ENCODE results near the gene FLT4.

DNA sequence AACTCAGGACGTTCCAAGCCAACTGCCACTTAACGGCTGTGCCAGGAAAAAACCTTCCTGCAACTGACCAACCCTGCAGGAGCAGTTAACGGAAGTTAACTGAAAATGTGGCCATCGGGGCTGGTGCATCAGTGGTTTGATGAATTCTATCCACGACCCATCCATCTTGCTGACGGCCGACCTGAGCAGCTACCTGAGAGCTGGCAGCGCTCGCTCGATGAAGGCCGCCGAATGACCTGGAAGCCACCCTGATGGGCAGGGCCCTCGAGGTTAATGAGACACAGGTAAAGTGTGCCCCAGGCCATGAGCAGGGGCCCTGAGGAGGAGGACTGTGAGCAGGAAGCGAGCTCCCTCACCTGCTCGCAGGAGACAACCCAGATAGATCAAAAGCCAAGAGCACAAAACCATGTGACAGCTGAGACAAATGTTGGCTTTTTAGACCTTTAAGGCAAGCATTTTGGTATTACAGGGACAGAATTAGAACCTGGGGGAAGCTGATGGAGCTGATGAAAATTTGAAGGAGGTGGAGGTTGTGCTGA, 35.3 kb upstream of the FLT4 start:
- TF ChIP-seq, protein P1, sequence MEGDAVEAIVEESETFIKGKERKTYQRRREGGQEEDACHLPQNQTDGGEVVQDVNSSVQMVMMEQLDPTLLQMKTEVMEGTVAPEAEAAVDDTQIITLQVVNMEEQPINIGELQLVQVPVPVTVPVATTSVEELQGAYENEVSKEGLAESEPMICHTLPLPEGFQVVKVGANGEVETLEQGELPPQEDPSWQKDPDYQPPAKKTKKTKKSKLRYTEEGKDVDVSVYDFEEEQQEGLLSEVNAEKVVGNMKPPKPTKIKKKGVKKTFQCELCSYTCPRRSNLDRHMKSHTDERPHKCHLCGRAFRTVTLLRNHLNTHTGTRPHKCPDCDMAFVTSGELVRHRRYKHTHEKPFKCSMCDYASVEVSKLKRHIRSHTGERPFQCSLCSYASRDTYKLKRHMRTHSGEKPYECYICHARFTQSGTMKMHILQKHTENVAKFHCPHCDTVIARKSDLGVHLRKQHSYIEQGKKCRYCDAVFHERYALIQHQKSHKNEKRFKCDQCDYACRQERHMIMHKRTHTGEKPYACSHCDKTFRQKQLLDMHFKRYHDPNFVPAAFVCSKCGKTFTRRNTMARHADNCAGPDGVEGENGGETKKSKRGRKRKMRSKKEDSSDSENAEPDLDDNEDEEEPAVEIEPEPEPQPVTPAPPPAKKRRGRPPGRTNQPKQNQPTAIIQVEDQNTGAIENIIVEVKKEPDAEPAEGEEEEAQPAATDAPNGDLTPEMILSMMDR (IDR thresholded peaks at IDR 0.05), result no peak
- no peak for TF ChIP-seq POLR2A (IDR thresholded peaks at IDR 0.05)

Data from lower leg skin (tissue), 3 donors.